Ammon's horn (tissue), 1 donor: ENCODE results near the gene HPS4.
A peak's percentile ranks its signal among the peaks of the same experiment; 100 is the strongest.

ENCODE experiments used
- DNase-seq: peaks from one replicate; pipeline ENCODE4 v3.0.0-alpha.2; 2016; ENCODE audit warnings: low spot score

Gene HPS4

DNA sequence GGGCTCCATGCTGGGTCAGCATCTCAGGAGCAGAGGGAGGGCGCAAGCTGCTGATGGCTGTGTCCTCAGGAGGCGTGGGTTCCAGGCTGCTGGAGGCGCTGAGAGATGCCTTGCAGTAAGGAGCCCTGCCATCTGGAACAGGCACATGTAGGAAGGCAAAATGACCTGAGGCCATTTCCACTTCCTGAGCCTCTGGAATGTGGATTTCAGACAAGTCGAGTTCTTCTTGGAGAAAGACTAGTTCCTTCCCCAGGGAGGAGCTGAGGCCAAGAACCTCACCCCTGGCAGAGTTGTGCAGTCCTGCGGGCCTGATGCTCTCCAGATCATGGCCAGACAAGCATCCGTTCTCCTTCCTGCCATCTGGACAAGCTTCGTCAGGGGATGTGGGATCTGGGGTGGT lies 19.3 kb downstream of the HPS4 start:
- no peak for DNase-seq

DNA sequence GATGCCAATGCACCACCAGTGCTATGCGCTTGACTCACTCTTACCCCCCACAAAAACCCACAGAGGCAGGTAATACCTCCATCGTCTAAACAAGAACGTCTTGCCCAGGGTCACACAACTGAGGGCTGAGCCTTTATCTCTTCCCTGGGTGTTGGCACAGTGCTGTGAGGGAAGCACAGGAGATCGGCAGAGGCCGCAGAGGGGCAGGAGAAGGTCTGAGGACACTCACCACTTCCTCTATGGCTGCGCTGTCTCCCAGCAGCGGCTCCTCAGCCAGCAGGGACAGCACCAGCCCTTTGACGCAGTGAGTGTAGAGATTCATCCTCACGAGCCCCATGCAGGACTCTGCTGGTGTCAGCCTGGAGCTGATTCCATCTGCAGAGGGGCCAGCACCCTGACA lies 19.9 kb downstream of the HPS4 start:
- DNase-seq, result no peak

DNA sequence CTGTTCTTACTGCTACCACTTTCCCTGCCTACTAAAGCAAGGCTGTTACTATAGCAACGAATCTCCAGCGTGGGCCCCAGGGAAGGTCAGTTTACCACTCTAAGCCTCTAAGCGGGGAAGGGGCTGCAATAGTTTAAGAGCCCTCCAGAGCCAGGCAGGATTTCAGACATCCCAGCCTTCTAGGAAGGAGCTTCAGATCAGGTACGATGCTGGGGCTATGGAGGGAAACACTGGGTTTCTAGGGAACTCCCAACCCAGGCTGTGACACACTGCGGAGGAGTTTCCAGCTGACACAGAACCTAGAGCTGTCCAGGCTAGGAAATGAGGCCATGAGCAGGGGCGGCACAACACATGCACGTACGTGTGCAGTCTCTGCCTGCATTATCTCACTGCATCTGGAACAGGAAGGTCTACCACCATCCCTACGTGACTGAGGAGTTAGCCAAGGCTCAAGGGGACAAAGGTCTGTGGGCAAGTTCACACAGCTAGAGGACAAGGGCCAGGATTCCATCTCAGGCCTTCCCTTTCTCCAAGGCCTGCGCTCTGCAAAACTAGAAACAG lies 20.4 kb downstream of the HPS4 start:
- DNase-seq, result peak; percentile 40

DNA sequence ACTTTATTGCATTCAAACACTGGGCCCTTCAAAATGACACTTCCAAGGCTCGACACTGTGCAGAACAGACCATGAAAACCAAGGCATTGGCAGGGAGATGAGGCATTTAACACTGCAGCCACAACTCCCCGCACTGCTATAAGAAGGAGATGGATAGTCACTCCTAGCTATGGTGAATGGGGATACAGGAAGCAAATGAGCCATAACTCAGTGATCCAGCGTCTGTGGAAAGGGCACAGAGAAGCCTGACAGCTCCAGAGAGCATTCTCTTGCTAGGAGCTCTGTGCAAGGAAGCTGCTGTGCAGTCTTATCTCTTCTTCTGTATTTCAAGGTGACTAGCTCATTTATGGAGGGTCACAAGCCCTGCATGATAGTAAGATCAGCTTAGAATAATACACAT lies 20.9 kb downstream of the HPS4 start:
- DNase-seq, result no peak

DNA sequence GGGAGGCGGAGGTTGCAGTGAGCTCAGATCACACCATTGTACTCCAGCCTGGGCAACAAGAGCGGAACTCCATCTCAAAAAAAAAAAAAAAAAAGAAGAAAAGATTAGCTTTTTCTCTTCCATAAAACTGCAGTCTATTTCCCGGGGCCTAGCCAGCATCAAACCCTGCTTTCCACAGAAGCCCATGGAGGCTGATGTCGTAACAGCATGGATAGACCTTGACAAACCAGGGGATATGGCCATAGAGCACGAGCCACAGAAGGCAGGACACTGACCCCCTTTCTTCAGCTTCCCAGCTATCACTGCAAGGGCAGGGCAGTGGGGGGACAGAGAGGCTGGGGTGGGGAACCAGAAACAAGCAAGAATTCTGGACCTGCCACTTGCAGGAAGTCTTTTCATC lies 21.5 kb downstream of the HPS4 start:
- DNase-seq, result no peak

DNA sequence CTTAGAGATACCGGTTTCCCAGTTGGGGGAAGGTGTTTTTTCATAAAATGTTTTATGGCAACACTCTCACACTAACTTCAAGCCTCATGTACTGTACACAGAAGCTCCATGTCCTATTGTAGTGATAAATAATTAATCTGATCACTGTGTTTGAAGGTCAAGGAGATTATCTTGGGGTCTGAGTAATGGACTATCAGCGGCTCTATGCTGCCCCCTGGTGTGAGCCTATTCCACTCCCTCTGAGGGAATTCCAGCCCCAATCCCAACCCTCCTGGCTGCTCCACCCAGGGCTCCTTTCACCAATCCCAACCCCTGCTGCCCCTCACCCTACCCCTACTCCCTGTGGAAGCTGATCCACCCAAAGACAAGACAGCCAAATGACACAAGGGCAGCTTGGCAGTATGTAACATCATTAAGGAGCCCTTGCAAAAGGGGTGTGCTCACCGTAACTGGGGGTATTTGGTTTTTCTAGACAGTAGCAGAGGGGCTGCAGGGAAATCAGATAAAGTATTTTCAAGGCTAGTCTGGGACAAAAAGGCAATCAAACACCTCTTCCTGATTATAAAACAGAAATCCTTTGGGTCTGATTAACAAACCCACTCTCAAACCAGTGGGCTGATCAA lies 22.3 kb downstream of the HPS4 start:
- DNase-seq, result peak; percentile 44

DNA sequence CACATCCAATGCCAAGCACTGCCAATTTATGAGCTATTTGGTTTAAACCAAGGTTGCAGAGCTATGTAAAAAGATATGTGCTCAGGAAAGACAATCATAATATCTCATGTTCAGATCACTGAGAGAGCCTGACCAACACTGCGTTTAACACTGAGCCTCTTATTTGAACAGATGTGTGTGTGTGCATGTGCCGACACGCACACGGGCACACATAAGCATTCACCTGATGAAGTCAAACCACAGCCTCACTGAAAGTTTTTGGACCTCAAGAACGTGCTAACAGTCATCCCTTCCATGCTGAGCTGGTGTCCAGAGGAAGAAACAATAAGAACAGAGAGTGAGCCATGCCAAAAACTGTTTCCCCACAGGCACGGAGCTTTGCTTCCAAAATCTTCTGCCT lies 23.4 kb downstream of the HPS4 start:
- no peak for DNase-seq

DNA sequence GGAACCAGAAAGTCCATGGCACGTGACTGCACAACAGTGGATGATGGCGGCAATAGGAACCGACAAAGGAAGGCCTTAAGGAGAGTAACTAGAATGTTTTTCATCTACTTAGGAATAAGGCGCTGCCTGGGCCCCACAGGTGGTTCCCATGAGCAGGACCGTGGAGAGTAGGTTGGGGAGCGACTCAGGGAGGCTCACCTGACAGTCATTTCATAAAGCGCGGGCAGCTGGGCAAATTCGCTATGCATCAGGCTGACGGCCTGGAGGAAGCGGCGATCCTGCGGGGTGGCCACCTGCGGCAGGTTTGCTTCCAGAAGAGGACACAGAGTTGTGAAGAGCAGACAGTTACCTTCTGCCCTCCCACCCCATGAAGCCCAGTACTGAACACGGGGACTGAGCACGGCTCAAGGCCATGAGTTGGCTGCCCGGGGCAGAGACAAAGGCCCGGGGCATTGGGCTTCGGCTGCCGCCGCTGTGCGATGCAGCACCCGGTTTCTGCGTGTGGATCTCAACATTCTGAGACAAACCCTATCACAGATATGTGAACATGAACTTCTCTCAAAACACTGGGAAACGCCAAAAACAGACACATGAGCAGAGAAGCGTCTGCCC lies 25.8 kb downstream of the HPS4 start:
- no peak for DNase-seq

DNA sequence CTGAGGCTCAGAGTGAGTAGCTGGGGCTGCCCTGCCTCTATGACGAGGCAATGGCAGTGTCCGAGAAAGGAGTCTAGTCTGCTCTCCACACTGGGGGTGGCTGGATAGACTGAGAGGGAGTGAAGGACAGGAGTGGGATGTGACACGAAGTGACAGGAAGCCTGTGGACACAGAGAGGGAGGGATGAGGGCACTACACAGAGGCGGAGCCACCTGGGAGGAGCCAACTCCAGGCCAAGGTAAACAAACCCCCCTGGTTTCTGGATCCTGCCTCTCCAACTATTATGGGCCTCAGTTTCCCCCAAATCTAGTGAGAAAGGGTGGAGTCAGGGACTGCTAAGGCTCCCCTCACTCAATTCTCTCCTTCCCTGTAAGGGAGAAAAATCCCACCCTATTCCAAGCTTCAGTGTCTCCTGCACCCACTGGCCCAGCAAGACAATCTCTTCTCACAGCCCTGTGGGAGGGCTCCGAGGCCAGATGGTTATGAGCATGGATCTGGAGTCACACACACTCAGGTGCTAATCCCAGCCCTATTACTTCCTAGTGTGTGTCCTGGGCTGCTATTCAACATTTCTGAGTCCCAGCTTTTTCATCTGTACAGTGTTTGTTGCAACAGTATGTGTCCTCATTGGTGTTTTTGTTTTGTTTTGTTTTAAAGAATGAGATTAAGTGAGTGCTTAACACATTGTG lies 29.6 kb downstream of the HPS4 start:
- DNase-seq, result no peak

DNA sequence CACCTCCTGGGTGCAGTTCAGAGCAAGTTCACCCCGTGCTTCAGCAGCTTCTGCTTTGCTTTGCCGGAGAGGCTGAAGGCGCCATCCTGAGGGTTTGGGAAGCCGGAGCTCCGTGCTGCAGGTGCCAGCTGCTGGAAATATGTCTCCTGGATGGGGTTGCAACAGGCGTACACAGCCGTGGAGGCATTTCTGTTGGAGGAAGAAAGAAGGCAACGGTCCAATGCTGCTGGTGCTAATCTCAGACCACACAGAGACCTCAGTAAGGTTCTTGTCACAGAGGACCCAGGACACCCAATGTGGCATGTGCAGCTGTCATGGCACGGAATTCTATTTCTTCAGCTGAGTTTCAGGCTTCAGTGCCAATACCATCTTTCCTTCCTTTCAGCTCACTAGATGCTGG lies 30.4 kb downstream of the HPS4 start:
- DNase-seq, result no peak

DNA sequence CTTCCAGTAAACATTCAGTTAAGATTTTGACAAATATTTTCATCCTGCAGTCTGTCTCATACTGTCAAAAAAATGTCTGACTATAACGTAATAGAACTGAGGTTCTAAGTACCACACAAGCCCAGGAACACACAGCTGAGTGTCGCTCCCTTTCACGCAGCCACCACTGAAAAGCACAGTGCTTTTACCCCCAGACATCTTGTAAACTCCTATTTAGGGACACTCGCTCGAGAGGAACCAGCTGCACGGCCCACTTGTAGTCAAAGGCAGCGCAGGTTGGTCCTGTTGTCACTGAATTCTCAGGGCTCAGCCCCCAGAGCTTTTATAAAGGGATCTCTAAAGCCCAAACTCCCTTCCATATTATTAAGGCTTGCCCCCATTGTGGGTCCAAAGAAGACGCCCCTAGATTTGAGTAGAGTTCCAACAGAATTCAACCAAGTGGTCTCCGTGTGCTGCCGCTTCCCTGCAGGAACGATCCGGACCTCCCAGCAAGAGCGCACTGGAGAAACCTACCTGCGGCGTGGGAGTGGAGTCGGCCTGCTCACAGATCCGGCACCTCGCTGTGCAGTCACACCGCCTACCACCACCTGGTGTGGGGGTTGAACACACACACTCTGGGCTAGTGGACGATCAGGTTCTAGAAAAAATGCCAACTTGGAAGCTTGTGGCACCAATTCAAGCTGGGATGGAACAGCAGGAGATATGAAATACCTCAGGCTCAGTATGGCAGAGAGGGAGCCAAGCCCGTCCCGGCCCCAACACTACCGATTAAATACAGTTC lies 31.2 kb downstream of the HPS4 start:
- DNase-seq, result no peak

DNA sequence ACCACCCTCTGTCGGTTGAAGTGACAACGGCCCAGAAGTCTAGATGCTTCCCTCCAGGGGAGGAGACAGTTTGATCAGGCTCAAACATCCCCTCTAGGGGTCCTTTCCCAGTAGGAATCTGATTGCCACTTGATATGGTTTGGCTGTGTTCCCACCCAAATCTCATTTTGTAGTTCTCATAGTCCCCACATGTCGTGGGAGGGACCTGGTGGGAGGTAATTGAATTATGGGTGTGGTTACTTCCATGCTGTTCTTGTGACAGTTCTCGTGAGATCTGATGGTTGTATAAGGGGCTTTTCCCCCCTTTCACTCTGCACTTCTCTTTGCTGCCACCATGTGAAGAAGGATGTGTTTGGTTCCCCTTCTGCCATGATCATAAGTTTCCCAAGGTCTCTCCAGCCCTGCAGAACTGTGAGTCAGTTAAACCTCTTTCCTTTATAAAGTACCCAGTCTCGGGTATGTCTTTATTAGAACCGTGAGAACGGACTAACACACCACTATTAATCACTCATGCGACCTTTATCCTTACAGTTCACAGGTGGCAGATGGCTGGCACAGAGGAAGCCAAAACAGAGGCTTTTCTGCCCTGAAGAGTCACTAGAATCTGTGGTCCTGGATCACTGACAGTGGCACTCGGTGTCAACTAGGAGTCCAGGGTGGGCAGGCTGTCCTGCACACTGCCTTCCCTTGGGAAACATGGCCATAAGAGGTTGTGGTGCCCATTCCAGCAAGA lies 33.0 kb downstream of the HPS4 start:
- no peak for DNase-seq

DNA sequence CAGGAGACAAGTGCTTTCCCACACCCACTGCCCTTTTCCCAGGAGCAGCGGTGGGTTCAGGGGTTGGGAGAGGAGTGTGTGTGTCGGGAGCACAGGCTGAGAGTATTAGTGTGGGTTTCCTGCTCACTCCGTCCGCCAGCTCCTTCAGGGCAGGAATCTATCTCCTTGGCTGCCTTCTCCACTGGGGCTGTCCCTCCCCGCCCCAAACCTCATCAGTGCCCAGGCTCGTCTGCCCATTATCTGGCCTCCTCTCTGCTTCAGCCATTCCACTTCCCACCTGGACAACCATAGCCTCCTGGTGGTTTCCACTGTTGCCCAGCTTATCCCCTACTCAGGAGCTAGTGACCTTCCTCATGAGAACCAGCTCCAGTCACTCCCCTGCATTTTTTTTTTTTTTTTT lies 34.6 kb downstream of the HPS4 start:
- DNase-seq, result no peak

DNA sequence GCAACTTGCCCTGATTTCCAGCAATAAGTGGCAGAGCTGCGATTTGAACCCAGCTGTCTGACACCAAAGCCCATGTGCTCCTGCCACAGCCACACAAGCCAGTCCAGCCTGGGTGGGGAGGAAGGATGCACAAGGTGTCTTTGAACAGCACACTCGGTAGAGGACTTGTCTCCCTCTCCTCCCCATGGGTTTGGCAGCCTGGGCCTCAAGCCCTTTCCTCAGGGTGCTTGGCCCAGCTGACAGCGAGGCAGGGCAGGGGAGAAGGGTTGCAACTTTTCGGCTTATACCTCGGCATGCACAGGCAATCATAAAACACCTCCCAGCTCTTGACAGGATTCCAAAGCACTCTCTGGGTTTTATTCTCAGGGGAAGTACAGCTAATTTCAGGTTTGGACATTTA lies 35.2 kb downstream of the HPS4 start:
- no peak for DNase-seq

DNA sequence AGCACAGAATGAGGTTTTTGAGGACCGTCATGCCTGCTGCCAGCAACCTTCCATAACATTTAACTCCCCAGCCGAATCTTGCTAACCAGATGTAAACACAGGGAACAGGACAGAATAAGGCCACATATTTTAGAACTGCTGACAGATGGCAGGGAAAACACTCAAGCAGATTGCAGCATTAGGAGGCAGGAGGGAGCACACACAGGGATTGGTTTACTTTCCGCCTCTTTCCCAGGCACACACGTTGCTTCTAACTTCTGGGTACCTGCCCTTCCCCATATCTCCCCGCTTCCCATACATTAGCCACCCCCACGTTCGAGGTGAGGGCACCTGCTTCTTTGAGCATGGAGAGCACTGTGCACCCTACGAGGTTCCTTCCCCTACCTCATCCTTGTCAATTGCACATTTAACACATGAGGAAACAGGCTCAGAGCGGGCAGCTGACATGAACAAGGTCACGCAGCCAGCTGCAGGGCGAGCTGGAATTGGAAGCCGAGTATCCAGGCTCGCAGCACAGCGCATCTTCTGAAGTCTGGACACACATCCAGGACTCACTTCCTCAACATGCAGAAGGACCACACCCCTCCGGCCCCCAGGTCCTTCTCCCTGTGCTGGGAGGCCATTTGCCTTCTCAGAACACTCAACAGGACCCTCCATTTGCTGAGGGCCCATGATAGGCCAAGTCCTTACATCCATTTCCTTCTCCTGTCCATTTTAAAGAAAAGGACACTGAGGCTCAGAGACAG lies 35.8 kb downstream of the HPS4 start:
- DNase-seq, result peak; percentile 38

DNA sequence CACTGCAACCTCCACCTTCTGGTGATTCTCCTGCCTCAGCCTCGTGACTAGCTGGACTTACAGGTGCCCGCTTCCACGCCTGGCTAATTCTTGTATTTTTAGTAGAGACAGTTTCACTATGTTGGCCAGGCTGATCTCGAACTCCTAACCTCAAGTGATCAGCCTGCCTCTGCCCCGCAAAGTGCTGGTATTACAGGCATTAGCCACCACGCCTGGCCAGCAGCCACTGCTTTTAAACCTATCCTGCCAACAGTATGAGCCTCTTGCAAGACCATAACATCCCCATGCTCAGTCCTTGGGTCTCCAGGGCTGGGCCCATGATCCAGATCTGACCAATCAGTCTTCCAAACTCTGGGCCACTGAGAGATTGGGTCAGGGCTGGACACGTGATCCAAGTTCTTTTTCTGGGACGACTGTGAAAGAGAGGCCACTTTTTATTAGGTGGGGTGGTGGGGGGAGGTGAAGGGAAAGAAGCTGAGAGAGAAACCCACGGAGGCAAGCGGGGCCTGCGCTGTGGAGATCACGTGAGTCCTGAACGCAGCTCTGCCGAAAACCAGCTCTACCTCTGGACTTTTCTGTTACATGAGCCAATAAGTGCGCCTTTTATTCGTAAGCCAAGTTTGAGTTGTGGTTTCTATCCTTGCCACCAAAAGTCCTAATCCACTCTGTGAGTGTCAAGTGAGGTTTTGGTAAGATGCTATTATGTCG lies 36.6 kb downstream of the HPS4 start:
- DNase-seq, result no peak

DNA sequence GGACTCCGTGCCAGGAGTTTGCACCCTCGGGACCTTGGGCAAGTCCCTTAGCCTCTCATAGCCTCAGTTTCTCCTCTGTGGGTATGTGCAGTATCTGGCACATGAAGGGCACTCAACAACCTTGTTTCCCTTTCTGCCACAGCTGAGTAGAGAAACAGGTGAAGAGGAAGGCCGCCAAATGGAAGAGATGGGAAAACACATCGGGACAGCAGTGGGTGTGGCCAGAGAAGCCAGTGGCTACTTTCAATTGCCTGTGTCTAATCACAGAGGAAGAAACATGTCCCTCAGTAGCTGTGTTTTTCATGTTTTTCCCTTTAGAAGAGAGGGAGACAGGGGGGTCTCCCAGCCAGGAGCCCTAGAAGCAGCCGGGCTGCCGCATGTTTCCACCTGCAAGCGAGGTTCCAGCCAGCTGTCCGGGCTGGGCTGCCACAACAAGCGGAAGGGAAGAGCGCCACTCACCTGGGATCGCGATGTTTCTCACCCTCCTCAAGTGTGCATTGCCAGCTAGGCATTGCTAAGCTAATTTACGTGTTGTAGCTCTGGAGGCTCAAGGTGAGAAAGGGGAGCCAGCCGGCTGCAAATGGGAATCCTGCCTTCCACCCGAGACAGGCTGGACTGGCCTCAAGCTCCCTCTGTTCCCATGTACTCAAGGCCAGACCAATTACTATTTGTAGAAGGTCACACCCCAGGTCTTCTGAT lies 37.9 kb downstream of the HPS4 start:
- no peak for DNase-seq

DNA sequence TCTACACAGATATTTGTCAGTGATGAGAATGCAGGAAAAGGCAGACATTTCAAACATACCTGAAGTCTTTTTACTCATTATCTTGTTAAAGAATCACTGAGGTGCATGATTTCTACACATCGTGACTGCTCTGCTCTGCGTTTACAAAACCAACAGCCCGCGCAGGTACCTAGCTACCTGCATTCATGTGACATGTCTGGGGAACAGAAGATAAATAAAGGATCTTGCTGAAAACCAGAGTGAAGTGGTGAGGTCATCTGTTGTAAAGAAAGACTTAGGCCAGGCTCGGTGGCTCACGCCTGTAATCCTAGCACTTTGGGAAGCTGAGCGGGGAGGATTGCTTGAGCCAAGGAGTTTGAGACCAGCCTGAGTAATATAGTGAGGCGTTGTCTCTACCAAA lies 38.8 kb downstream of the HPS4 start:
- DNase-seq, result no peak

DNA sequence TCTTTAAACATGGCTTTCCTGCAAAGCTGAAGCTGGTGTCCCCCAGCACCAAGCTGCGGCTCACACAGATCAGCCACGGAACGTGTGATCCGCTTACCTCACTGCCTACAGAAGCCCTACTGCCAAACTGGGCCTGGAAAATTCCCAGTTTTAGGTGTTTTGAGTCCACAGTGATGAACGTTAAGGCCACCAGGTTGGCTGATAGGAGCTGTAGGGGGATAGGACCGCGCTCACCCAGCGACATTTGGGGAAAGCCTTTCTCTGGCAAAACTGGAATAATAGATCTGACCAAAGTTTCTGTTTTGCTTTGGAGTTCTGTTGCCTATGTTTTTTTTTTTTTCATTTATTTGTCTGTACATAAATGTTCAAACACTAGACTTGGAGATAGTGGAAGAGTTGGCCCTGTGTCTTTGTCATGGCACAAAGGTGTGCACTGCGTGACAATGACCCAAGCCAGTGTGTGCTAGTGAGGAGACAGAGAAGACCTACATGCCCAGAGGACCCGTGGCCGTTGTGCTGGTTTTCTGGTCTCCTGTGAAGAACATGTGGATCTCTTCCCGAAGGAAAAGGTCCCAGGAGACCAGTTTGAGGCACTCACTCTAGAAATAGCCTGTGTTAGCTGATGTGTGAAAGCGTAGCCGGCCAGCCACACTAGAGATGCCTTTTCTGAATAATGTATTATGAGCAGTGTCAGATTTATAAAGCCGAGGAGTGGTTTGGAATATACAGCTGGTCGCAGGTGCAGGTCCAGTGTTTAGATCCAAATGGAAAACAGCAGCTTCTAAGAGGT lies 39.5 kb downstream of the HPS4 start:
- DNase-seq, result no peak
